GM21786 (cell line): ENCODE results near the gene CSNK2A1.
"Not testable (repeated sequence)": the region's sequence is repeated elsewhere in the genome, so short reads cannot be mapped to it uniquely, and the experiment has no call there.

ENCODE experiments used
- ATAC-seq: cut with Tn5 transposase; IDR thresholded peaks from one replicate; pipeline ENCODE4 v1.9.1; 2021; ENCODE audit not compliant: unreplicated experiment

Gene CSNK2A1

DNA sequence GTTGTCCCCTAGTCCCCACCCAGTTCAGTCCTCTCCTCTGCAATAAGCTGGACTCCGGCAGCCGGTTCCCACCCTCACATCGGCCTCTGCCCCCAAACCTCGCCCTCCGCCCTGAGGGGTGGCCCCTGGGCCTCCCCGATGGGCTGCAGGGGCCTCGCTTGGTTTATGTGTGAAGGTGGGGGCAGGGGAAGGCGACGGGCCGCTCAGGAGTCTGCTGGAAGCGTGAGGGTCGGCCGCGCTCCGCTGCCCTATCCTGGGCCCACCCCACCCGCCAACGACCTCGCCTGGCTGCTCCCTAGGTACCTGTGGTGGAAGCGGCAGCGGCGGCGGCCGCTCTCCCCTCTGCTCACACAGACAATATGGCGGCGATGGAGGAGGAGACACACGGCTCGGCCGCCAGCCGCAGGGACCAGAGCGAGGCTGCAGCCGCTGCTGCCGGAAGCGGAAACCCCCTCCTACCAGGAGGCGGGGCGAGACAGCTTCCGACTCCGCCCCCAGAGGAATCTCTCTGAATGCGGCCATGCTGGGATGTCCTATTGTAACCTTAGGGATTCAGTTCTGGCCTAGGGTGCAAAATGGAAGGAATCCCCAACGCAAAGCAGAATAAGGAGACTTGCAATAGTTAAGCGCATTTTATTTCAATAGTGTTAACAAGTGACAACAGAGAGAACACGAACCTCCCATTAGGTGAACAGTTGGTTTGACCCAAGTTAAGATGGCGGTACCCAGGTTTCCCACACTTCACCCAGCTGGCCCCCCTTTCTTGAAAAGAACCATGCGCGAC is at the start of gene CSNK2A1:
Gene CSNK2A1, minus strand, starts transcription at position 422 of the 784 bp plus-strand sequence. CDS start 35,239 bp downstream, outside the sequence.
- peak; percentile 94 for ATAC-seq

DNA sequence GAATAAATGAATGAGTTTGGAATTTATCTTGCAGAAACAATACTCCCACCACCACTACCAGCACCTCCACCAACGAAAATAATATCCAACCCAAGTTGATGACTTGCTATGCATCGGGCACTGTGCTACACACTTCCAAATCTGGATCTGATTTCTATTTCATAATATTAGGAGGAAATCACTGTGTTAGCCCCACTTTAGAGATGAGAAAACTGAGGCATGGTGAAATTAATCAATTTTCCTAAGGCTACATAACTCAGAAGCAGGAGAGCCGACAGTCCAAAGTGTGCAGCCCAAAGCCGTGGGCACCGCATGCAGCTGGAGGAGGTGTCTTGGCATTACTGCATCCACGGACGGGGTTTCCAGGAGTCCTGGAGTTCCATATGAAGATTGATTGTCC is 48.9 kb upstream of the CSNK2A1 start:
- ATAC-seq: no peak

DNA sequence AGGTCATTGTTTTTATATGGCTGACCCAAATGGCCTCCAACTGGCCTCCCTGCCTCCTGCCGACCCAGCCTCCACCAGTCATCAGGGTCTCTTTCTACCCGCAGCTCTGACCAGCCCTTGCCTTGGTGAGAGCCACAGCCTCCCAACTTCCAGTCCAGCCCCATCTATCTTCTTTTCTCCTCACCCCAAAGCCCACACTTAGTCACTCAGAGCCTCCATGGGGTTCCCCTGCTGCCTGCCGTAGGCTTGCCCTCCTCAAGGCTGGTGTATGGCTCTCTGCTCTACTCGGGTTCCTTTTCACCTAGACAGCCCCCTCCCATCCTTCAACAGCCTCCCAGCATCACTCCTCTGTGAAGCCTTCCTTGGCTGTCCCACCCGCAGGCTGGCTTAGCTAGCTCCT is 48.4 kb upstream of the CSNK2A1 start:
- ATAC-seq: no peak

DNA sequence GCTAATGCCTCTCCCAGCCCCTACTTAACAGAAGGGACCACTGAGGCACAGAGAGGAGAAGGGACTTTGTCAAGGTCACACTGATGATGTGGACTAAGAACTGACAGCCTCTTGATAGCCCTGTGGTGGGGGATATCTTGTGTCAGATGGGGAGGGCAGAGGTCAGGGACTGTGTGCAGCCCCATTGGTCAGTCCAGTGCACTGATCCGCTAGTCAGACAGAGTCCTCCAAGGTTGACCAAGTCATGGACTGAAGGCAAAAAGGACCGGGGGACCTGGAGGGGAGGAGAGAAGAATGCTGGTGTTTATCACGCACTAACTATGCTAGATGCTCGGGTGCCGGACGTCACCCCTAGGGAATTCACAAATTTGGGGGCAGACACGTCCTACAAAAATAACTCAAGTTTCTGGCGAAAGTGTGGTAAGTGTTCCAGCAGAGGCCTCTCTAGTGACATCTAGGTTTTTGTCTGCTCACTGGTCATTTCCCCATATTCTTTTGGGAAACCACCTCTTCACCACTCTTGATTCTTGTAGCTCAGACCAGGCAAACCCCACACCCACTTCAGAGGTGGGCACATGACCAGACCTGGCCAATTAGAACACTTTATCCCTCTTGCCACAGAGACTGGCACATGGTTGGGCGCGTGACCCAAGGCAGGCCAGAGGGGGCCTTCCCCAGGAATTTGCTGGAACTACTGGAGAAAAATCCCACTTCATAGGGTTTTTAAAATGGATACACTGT is 45.5 kb upstream of the CSNK2A1 start:
- ATAC-seq: peak; percentile 82

DNA sequence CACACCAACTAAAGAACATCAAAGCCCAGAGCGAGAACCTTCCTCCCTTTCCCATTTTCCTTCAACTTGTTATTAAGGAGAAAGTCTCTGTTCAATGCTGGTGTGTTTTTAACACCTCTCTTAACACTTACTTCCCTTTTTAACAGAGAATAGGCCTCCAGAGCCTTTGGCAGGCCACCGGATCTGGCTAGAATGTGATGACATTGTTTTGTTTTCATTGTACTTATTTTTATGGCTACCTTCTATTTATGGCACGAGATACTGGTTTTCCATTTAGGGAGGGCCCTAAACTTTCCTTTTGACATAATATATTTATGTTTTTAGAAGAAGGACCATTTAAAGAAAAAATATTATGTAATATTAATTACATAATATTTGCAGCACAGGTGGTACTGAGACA is 44.9 kb upstream of the CSNK2A1 start:
- ATAC-seq: no peak

DNA sequence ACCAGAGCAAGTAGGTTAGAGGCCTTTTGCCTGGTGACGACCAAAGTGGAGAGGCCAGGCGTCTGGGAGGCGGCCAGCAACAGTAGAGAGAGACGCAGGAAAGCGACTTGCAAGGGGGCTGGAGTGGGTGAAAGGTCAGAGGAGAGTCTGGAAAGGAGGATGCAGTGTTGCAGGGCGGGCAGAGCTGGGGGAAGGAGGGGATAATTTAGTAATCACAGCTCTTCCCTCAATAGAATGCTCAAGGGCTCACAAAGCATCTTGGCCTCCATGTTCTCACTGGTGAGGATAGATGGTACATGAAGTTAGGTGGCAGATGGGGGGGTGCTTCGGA is 41.3 kb upstream of the CSNK2A1 start:
- no peak for ATAC-seq

DNA sequence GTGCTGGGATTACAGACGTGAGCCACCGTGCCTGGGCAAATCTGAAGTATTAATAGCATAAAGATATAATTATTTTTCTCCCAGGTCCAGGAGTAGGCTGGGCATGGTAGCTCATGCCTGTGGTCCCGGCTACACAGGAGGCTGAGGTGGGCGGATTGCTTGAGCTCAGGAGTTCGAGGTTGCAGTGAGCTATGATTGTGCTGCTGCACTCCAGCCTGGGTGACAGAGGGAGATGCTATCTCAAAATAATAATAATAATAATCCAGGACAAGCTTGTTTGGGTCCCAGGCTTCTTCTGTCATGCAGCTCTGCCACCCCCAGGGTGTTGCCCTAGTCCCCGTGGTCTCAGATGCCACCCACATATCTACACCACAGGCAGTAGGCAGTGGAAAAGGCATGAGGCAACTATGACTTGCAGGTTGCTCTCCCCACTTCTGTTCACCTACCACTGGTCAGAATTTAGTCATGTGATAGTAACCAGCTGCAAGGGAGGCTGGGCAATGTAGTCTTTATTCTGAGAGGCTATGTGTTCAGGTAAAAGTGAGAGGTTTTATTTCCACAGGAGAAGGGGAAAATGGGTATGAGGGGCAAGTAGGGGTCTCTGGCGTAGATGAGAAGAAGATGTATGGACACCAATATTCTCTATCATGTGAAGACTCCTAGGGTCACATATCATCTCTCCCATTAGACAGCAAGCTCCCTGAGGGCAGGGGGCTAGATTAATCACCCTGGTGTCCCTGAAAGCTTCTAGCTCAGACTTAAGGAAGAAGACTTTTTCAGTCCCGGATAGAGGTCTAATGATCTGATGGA is 40.8 kb upstream of the CSNK2A1 start:
- no peak for ATAC-seq

DNA sequence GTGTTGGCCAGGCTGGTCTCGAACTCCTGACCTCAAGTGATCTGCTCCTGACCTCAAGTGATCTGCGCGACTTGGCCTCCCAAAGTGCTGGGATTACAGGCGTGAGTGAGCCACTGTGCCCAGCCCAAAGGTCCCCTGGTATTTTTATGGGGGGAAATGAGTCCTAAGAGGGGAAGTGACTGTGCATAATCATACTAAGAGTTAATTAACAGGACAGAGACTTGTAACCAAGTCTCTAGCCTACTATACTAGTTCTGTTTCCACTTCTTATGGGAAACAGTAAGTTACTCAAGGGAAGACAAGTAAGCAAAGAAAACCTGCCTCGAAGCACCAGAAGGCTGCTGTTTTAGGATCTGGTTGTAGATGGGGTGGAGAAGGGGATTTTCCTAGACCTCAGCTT is 38.6 kb upstream of the CSNK2A1 start:
- no peak for ATAC-seq

DNA sequence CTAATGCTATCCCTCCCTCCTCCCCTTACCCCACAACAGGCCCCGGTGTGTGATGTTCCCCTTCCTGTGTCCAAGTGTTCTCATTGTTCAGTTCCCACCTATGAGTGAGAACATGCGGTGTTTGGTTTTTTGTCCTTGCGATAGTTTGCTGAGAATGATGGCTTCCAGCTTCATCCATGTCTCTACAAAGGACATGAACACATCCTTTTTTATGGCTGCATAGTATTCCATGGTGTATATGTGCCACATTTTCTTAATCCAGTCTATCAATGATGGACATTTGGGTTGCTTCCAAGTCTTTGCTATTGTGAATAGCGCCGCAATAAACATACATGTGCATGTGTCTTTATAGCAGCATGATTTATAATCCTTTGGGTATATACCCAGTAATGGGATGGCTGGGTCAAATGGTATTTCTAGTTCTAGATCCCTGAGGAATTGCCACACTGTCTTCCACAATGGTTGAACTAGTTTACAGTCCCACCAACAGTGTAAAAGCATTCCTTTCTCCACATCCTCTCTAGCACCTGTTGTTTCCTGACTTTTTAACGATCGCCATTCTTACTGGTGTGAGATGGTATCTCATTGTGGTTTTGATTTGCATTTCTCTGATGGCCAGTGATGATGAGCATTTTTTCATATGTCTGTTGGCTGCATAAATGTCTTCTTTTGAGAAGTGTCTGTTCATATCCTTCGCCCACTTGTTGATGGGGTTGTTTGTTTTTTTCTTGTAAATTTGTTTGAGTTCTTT is 35.5 kb upstream of the CSNK2A1 start:
- not testable (repeated sequence) for ATAC-seq

DNA sequence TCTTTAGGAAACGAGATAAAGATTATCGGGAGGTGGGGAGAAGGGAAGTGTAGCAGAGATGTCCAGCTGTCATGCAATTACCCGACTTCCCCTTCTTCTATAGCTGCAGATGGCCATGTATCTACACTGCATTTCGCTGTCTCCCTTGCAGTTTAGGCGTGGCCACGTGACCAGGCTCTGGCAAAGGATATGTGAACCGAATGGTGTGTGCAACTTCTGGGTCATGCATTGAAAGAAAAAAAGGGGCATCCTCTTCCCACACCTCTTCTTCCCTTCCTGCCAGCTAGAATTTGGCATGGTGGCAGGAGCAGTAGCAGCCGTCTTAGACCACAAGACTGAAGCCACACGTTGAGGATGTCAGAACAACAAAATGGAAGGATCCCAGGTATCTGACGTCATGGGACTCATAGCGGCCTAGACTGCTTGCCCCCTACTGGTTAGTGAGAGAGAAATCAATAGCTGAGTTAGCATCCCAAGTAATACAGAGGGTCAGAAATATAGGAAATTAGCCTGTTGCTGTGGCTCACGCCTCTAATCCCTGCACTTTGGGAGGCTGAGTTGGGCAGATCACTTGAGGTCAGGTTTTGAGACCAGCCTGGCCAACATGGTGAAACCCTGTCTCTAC is 33.7 kb upstream of the CSNK2A1 start:
- no peak for ATAC-seq

DNA sequence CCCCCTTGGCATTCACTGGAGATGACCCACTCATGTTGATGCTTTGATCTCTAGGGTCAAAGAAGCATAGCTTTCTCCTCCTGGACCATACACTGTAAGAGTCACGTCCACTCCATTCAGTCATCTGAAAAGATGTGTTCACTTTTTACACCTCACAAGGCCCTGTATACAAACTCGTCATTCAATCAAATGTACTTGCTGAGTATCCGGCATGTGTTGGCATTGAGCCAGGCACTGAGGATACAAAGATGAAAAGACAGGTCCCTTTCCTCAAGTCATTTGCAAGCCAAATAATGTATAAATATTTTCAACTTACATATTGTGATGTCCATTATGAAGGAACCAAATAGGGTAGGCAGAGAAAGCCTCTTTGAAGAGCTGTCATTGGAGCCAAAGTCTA is 32.6 kb upstream of the CSNK2A1 start:
- no peak for ATAC-seq

DNA sequence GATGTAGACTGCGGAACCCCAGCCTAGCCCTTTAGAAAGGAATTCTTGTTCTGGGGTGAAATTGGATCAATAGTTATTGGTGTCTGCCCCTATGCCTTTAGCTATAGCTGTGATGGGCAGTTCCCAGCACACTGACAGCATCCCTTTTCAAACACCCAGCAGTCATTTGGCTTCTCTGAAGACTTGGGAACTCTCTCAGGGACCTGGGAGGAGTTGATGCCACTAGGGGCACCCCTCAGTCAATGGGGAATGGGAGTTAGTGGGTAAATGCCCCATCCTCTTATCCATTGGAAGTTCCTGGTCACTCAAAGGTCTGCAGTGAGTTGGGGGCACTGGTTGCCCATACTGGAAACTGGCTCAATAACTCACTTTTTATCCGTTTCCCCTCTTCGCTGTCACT is 31.6 kb upstream of the CSNK2A1 start:
- no peak for ATAC-seq

DNA sequence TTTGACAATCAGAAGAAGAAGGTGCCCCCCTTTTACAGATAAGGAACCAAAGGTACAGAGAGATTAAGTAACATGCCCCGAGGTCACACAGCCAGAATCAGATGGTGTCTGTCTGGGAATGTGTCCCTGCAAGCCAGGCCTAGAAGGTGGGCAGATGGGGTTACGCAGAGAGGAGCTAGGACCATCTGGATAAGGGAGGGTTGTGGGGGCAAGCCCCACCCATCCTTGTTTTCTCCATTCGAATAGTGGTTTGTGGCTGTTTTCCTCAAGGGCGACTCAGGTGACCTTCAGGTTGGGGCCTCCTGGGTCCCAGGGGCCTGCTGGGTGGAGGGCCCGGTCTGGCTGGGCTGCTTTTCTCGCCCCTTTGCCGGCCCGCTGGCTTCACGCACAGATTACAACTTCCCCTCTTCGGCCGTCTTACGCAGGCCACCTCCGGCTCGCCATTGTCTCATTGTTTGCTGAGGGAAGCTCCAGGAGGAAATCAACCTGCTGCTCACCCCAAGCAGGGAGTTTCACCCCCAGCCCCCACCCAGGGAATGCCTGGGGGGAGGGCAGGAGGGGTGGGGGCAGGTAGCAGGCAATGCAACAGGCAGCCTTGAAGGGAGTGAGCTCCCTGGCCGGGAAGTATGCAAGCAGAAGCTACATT is 30.8 kb upstream of the CSNK2A1 start:
- no peak for ATAC-seq

DNA sequence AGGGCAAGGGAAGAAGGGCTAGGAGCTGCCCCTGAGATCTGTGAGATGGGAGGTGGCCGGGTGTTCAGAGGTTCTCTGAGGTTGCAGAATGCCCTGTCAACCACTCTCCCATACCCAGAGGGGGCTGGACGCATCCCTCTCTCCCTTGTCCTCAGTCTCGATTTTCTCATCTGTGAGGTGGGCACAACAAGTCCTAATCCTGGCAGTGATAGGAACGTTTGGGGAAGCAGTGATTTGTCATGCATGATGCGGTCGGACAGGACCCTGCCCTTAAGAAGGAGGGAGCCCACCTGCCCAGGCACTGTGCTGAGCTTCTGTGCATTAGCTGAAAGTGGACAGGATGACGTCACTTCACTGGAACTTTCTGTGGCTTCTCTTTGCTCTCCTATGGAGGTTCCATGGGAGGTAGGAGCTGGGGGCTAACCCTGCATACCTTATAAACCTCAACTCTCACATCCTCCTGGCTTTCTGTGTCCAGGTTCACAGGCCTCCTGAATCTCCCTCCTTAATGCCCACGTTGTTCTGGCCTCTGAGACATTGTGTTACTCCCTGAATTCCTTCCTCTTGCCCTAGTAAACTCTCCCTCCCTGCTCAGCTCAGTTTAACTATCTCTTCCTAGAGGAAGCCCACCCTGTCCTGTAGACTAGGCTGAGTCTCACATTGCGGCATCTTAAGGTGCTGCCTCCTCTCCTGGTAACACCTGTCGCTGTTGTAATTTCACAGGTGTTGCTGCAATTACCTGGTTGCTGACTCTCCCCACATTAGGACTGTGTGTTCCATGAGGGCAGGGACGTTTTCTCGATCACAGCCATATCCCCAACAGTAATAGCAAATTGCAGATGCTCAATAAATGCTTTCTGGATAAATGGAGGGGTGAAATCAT is 30.1 kb upstream of the CSNK2A1 start:
- ATAC-seq: no peak

DNA sequence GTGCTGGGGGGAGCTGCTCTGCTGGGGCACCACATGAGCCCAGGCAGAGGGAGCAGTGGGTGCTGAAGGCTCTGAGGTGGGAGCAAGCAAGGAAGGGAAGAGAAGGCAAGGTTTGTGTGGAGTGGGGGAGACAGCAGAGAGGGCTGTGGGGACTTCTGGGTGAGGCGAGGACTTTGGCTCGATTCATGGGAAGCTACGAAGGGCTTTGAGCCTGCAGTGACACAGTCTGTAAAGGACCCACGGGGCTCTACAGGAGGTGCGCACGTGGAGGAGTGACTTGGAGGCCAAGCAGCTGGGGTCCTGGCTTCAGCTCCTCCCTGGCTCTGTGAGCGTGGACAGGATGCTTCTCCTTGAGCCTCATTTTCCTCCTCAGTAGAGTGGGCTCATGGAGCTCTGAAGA is 29.1 kb upstream of the CSNK2A1 start:
- ATAC-seq: no peak

DNA sequence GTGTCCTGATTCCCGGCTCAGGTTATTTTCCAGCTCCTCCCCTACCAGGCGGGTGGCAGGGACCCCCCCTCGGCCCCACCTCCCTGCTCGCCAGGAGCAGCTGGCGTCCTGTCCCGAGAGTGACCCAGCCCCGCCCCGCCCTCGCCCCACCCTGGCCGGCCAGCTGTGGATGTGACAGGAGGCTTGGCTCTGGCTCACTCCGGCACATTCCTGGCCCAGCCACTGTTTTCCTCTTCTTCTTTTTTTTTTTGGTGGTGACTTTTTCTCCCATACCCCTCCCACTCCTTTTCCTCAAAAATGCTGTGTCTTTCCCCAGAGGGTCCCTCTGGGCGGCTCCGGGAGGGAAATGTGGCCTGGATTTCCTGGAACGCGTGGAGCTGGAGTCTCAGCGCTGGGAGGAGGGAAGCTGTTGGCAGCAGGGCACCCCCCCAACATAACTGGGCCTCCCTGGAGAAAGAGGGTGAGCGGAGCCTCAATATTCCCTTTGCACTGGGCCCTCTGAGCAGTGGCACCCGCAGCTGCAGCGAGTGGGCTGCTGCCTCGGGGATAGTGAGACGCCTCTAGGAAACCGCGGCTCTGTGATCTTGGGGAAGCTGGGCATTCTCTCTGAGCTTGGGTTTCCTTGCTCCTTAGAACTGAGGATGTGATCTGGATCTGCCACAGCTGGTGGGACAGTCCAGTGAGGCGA is 28.3 kb upstream of the CSNK2A1 start:
- ATAC-seq: no peak

DNA sequence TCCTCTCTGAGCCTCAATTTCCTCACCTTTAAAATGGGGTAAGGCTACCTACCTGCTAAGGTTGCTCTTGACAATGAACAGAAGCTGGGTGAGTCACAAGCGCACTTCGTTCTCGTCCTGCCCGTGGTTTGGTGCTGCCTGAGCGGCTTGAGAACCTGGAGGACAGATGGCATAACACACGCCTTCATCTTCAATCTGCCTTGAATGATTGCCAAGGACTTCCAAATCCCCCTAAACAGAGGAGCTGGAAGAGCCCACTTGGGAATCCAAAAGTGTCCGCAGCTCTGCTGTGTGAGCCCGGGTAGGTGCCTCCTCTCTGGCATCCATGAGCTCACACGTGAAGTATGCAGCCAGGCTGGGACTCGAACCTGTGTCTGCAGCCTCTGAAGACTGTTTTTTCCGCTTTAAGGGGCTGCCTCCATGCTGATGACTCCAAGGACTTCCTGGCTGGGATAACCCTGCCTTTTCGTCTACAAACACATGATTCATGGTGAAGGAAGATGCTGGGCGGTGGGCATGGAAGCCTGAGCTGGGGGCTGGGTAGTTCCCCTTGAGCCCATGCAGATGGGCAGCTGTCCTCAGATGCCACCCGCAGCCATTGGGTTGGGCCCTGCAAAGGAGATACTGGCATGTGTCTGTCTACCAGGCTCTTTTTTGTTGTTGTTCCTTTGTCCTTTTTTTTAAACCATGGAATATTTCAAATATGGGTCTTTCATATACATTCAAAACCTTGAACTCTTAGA is 25.3 kb upstream of the CSNK2A1 start:
- ATAC-seq: no peak

DNA sequence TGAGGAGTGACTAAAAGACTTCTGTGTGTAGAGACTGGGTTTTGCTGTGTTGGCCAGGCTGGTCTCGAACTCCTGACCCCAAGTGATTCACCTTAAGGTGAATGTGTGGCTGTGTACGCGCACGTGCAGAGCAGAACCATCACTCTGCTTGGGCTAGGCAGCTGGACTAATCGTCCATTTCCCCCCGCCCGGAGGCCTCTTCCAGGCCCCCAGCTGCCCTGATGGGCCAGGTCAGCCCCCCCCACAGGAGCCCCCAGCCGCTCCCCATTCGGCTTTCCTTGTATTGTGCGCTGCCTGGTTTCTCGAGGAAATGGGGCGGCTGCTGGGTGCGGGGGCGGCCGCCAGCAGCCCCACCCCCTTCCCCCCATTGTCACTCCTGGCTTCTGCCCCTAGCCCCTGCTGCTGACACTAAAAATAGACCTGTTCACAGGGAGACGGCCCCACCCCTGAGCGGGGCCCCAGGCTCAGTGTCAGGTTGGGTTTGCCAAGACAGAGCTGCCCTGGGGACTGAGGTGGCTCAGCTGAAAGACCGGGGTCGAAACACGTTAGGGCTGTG is 24.6 kb upstream of the CSNK2A1 start:
- ATAC-seq: no peak
